ENCODE results near the gene CHRNE.

- TF ChIP-seq POLR2A (IDR thresholded peaks at IDR 0.05) (no peak), POLR2AphosphoS5 (IDR thresholded peaks at IDR 0.05; ENCODE audit: insufficient read depth in 1 of 2, low read depth in 1 of 2) (no peak), CTCF (IDR thresholded peaks at IDR 0.05) (no peak)
Measured at GRCh38 chr17:4879601-4880000, 23.3 kb downstream of the CHRNE start.
